HepG2 (cell line): Measurements from ENCODE around the gene ZNF217. TPM values are rescaled to one million over a fixed set of nuclear protein-coding genes. Genes with fewer than 3 reads are reported as not detected.

Experiments
- MED1 ChIP-seq: sonication (generic); formaldehyde crosslinking; IDR thresholded peaks from 2 replicates; pipeline ENCODE4 v1.4.0; 2020; ENCODE audit warnings: missing genetic modification reagents
- NFE2L2 ChIP-seq: fragments of 150-350 bp; IDR thresholded peaks from 2 replicates; pipeline ENCODE4 v1.6.1; 2014; ENCODE audit warnings: low read length
- REST ChIP-seq, 2 experiments: IDR thresholded peaks; 2 replicates each; pipeline ENCODE4 v1.6.1; 2011 to 2012; ENCODE audit warnings: low read length in 2 of 2, borderline replicate concordance in 1 of 2, low read depth in 1 of 2, mild to moderate bottlenecking in 1 of 2, moderate library complexity in 1 of 2
- RFX3 ChIP-seq: IDR thresholded peaks from 2 replicates; pipeline ENCODE4 v1.6.1; 2016; ENCODE audit warnings: missing biosample characterization, missing genetic modification reagents
- TBL1XR1 ChIP-seq: fragments of 150-350 bp; IDR thresholded peaks from 2 replicates; pipeline ENCODE4 v1.6.1; 2014; ENCODE audit warnings: borderline replicate concordance, low read length; ENCODE audit not compliant: partially characterized antibody
- ZNF205 ChIP-seq: IDR thresholded peaks from 2 replicates; pipeline ENCODE4 v1.6.1; 2018; ENCODE audit warnings: missing biosample characterization, missing genetic modification reagents
- ZNF605 ChIP-seq: sonication (generic); formaldehyde crosslinking; IDR thresholded peaks from 2 replicates; pipeline ENCODE4 v1.8.0; 2022; ENCODE audit warnings: mild to moderate bottlenecking, missing genetic modification reagents
- ZNF652 ChIP-seq: IDR thresholded peaks from 2 replicates; pipeline ENCODE4 v1.6.1; 2016; ENCODE audit warnings: low read depth, borderline replicate concordance
- ZNF792 ChIP-seq: IDR thresholded peaks from 2 replicates; pipeline ENCODE4 v1.6.1; 2016
- polyA plus RNA-seq, 8 experiments: library from polyadenylated mRNA; depleted of rRNA in 3 of 8; stranded (reverse) in 7 of 8; unstranded in 1 of 8; fragments of >200 nt; fragmentation: Illumina TruSeq in 4 of 8; extraction: Trizol in 4 of 8; gene quantifications; 2 replicates each; pipeline versions ENCODE4 v1.2.1 to v1.2.3, GENCODE V29; 2011 to 2016; ENCODE audit warnings: low read depth in 4 of 8, missing spikeins in 1 of 8, mixed read lengths in 1 of 8; ENCODE audit not compliant: insufficient read depth in 1 of 8
- total RNA-seq, 5 experiments: library from RNA; depleted of rRNA; stranded (reverse); fragments of >200 nt; fragmentation: Illumina TruSeq; extraction: Trizol; gene quantifications; 2 replicates each; pipeline ENCODE4 v1.2.3, GENCODE V29; 2016; ENCODE audit warnings: low read depth in 1 of 5
- TF ChIP-seq, protein P1 (sequence below): sonication (generic); formaldehyde crosslinking; IDR thresholded peaks from 2 replicates; pipeline ENCODE4 v1.5.0; 2020; ENCODE audit warnings: mild to moderate bottlenecking, missing genetic modification reagents, borderline replicate concordance
- TF ChIP-seq, protein P2 (sequence below): sonication (generic); formaldehyde crosslinking; IDR thresholded peaks from 2 replicates; pipeline ENCODE4 v1.4.0; 2020; ENCODE audit warnings: low read depth, missing genetic modification reagents
- TF ChIP-seq, protein P3 (sequence below): sonication (generic); formaldehyde crosslinking; IDR thresholded peaks from 2 replicates; pipeline ENCODE4 v1.5.0; 2020; ENCODE audit warnings: mild to moderate bottlenecking, missing genetic modification reagents, moderate library complexity
- TF ChIP-seq, protein P4 (sequence below), 2 experiments: fragments of 450-650 bp in 1 of 2; sonication (generic) in 1 of 2; formaldehyde crosslinking; IDR thresholded peaks; 2 replicates each; pipeline versions ENCODE4 v1.5.0 to v1.8.0; 2020 to 2022; ENCODE audit warnings: mild to moderate bottlenecking in 1 of 2, missing genetic modification reagents in 1 of 2

Gene ZNF217
- total and polyA plus RNA-seq, 2 of the 13 experiments (the other 11 are each of a cell fraction or from before 2014, with no cell fraction given): 22.3 to 29.8 TPM

- TF ChIP-seq, protein P1, sequence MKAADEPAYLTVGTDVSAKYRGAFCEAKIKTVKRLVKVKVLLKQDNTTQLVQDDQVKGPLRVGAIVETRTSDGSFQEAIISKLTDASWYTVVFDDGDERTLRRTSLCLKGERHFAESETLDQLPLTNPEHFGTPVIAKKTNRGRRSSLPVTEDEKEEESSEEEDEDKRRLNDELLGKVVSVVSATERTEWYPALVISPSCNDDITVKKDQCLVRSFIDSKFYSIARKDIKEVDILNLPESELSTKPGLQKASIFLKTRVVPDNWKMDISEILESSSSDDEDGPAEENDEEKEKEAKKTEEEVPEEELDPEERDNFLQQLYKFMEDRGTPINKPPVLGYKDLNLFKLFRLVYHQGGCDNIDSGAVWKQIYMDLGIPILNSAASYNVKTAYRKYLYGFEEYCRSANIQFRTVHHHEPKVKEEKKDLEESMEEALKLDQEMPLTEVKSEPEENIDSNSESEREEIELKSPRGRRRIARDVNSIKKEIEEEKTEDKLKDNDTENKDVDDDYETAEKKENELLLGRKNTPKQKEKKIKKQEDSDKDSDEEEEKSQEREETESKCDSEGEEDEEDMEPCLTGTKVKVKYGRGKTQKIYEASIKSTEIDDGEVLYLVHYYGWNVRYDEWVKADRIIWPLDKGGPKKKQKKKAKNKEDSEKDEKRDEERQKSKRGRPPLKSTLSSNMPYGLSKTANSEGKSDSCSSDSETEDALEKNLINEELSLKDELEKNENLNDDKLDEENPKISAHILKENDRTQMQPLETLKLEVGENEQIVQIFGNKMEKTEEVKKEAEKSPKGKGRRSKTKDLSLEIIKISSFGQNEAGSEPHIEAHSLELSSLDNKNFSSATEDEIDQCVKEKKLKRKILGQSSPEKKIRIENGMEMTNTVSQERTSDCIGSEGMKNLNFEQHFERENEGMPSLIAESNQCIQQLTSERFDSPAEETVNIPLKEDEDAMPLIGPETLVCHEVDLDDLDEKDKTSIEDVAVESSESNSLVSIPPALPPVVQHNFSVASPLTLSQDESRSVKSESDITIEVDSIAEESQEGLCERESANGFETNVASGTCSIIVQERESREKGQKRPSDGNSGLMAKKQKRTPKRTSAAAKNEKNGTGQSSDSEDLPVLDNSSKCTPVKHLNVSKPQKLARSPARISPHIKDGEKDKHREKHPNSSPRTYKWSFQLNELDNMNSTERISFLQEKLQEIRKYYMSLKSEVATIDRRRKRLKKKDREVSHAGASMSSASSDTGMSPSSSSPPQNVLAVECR: no peak
- TF ChIP-seq, protein P2, sequence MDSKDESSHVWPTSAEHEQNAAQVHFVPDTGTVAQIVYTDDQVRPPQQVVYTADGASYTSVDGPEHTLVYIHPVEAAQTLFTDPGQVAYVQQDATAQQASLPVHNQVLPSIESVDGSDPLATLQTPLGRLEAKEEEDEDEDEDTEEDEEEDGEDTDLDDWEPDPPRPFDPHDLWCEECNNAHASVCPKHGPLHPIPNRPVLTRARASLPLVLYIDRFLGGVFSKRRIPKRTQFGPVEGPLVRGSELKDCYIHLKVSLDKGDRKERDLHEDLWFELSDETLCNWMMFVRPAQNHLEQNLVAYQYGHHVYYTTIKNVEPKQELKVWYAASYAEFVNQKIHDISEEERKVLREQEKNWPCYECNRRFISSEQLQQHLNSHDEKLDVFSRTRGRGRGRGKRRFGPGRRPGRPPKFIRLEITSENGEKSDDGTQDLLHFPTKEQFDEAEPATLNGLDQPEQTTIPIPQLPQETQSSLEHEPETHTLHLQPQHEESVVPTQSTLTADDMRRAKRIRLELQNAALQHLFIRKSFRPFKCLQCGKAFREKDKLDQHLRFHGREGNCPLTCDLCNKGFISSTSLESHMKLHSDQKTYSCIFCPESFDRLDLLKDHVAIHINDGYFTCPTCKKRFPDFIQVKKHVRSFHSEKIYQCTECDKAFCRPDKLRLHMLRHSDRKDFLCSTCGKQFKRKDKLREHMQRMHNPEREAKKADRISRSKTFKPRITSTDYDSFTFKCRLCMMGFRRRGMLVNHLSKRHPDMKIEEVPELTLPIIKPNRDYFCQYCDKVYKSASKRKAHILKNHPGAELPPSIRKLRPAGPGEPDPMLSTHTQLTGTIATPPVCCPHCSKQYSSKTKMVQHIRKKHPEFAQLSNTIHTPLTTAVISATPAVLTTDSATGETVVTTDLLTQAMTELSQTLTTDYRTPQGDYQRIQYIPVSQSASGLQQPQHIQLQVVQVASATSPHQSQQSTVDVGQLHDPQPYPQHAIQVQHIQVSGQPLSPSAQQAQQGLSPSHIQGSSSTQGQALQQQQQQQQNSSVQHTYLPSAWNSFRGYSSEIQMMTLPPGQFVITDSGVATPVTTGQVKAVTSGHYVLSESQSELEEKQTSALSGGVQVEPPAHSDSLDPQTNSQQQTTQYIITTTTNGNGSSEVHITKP: no peak
- no peak for TF ChIP-seq REST (IDR thresholded peaks at IDR 0.05; ENCODE audit: borderline replicate concordance in 1 of 2, low read depth in 1 of 2, low read length in 2 of 2)
- TF ChIP-seq ZNF652 (CRISPR knock-in tag): no peak
- TF ChIP-seq, protein P3, sequence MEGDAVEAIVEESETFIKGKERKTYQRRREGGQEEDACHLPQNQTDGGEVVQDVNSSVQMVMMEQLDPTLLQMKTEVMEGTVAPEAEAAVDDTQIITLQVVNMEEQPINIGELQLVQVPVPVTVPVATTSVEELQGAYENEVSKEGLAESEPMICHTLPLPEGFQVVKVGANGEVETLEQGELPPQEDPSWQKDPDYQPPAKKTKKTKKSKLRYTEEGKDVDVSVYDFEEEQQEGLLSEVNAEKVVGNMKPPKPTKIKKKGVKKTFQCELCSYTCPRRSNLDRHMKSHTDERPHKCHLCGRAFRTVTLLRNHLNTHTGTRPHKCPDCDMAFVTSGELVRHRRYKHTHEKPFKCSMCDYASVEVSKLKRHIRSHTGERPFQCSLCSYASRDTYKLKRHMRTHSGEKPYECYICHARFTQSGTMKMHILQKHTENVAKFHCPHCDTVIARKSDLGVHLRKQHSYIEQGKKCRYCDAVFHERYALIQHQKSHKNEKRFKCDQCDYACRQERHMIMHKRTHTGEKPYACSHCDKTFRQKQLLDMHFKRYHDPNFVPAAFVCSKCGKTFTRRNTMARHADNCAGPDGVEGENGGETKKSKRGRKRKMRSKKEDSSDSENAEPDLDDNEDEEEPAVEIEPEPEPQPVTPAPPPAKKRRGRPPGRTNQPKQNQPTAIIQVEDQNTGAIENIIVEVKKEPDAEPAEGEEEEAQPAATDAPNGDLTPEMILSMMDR (CRISPR knock-in tag): no peak
- no peak for TF ChIP-seq NFE2L2
- no peak for TF ChIP-seq ZNF605 (CRISPR knock-in tag)
- TF ChIP-seq, protein P4, sequence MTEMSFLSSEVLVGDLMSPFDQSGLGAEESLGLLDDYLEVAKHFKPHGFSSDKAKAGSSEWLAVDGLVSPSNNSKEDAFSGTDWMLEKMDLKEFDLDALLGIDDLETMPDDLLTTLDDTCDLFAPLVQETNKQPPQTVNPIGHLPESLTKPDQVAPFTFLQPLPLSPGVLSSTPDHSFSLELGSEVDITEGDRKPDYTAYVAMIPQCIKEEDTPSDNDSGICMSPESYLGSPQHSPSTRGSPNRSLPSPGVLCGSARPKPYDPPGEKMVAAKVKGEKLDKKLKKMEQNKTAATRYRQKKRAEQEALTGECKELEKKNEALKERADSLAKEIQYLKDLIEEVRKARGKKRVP (CRISPR knock-in tag; IDR thresholded peaks at IDR 0.05): 0 out of 4 replicates have a peak, but pooled peaks of 1 of the 2 experiments have one; percentile 29
- TF ChIP-seq RFX3 (CRISPR knock-in tag): no peak
- no peak; the same call in 1 of the 2 replicates for TF ChIP-seq ZNF792 (CRISPR knock-in tag)
- TF ChIP-seq TBL1XR1: no peak
- no peak for TF ChIP-seq ZNF205 (CRISPR knock-in tag)
- TF ChIP-seq MED1 (CRISPR knock-in tag): peak; percentile 82
These were observed 28.9 kb upstream of the ZNF217 start (continued) for GRCh38 chr20:53622247-53623133.
